ENCODE measurements around the gene HOTAIR.

Gene HOTAIR

GRCh38 chr12:53963005-53963404, 11.7 kb downstream of the HOTAIR start:
- no peak for DNase-seq (ENCODE audit: low read depth in 2 of 2, low spot score in 1 of 2)

GRCh38 chr12:53961025-53961761, 13.6 kb downstream of the HOTAIR start:
- no peak for DNase-seq (ENCODE audit: low read depth in 2 of 2, low spot score in 1 of 2)

DNA sequence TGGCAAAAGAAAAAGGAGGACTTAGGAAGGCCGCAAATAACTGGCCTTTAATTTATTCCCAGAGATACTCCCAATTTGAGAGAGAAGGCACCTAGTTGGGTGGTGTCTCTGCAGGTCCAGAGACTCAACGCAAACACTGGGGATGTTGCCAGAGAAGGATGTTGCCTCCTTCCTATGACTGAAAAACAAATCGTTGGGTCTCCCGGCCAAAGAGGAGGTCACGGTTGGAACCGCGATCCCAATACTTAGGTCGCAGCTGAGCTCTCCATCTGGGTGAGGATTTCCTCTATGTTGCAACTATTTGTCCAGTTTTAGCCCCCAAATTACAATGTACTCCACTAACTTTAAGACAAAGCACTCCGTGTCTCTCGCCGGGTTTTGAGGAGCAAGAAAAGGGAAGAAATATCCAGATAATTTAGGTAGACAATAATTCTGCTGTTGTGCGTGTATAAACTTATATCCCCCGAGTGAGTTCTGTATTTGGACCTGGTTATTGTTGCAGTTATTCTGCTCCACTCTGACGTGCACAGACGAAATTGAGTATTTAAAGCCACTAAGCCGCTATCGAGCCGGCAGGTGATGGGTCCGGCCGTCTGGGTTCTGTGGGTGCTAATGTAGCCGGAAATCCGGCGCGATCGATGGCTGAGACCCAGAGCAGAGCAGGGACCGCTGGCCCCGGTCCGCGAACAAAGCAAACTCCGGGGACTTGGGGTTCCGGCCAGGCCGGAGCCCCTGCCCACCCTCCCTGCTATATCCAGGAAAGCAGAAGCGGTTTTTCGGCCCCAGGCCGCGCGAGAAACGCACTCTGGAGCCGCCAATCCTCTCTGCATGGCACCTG, 14.3 kb downstream of the HOTAIR start:
- DNase-seq (ENCODE audit: low read depth in 2 of 2, low spot score in 1 of 2), result no peak

DNA sequence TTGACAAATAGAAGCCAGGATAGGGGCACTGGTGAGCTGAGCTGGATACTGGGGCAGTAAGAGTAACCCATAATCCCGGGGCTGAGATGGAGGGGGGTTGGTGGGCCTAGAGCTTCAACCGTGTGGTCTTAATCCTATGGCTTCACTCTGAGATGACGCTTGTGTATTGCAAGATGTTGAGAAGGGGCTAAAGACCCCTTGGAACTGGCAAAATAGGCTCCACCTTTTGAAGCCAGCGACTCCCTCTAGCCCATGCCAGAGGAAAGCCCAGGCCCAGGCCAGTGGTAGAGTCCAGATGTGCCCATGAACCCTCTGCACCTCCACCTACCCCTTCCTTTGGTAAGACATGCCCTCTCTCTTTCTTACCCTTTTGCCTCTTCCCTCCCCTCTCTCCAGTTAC, 15.4 kb downstream of the HOTAIR start:
- no peak for DNase-seq (ENCODE audit: low read depth in 2 of 2, low spot score in 1 of 2)

GRCh38 chr12:53958128-53958527, 16.6 kb downstream of the HOTAIR start:
- DNase-seq (ENCODE audit: low read depth in 2 of 2, low spot score in 1 of 2), result no peak

- no peak for DNase-seq (ENCODE audit: low read depth in 2 of 2, low spot score in 1 of 2)
Observed at GRCh38 chr12:53956914-53957536, 17.7 kb downstream of the HOTAIR start.

DNA sequence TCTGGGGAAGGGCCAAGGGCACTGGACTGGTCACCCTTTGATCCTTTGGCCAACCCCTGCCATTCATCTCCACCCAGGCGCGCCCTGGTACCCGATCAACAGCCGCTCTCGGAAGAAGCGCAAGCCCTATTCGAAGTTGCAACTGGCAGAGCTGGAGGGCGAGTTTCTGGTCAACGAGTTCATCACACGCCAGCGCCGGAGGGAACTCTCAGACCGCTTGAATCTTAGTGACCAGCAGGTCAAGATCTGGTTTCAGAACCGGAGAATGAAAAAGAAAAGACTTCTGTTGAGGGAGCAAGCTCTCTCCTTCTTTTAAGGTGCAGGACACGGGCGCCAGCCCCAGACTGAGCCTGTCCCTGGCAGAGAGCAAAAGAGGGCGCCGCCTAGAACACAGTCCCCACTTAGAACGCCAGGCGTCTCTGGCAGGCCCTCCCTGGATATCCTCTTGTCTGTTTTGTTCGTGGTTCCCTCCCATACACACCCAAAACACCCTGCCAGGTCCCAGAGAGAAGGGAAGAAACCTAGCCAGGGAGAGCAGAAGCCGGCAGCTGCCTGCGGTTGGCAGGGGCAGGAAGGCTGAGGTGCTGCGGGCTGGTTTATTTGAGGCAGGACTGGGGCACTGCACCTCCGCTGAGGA, 18.4 kb downstream of the HOTAIR start:
- no peak for DNase-seq (ENCODE audit: low read depth in 2 of 2, low spot score in 1 of 2)

- no peak for DNase-seq (ENCODE audit: low read depth in 2 of 2, low spot score in 1 of 2)
Observed at GRCh38 chr12:53955776-53956250, 18.9 kb downstream of the HOTAIR start.

GRCh38 chr12:53955036-53955775, 19.5 kb downstream of the HOTAIR start:
- DNase-seq (ENCODE audit: low read depth in 2 of 2, low spot score in 1 of 2), result no peak

GRCh38 chr12:53954694-53955035, 20.1 kb downstream of the HOTAIR start, which contains the start of gene HOXC12:
Gene HOXC12 (plus strand): TSS chr12:53954903. CDS start chr12:53954930, 27 bp downstream.
- DNase-seq (ENCODE audit: low read depth in 2 of 2, low spot score in 1 of 2), result no peak

DNA sequence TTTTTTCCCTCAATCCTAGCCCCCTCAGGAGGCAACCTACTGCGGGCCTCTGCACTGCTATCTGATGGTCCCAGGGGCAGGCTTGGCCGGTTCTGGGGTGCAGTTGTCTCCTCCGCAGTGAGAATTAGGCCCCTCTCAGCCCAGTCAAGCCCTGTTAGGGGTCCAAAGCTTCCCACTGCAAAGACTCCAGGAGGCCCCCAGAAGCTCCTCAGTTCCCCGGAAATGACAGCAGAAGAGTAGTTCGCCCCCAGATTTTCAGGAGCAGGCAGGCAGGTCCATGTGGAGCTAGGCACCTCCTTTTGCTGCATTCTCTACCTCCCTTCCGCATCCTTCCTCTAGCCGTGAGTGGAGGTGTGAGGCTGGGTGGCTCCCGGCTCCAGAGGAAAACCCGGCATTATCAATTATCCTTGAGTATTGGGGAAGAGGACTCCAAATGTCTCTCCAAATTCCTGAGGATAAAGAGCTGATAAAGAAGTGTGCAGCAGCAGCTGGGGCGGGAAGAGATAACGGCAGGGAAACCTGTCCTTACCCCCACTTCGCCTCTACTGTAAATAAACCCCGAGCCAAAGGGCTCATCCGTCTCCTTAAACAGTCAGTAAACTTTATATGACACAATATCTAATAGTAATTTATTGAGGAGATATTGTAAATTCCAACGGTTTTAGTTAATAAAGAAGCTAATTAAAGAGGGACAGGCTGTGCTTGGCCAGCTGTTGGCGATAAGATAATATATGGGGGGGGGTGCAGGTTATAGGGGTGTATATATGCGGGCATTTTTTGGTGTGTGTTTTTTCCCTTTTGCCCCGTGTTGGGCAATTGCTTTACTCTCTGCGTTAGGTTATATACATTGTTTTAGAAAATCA, 20.7 kb downstream of the HOTAIR start:
- no peak for DNase-seq (ENCODE audit: low read depth in 2 of 2, low spot score in 1 of 2)

DNA sequence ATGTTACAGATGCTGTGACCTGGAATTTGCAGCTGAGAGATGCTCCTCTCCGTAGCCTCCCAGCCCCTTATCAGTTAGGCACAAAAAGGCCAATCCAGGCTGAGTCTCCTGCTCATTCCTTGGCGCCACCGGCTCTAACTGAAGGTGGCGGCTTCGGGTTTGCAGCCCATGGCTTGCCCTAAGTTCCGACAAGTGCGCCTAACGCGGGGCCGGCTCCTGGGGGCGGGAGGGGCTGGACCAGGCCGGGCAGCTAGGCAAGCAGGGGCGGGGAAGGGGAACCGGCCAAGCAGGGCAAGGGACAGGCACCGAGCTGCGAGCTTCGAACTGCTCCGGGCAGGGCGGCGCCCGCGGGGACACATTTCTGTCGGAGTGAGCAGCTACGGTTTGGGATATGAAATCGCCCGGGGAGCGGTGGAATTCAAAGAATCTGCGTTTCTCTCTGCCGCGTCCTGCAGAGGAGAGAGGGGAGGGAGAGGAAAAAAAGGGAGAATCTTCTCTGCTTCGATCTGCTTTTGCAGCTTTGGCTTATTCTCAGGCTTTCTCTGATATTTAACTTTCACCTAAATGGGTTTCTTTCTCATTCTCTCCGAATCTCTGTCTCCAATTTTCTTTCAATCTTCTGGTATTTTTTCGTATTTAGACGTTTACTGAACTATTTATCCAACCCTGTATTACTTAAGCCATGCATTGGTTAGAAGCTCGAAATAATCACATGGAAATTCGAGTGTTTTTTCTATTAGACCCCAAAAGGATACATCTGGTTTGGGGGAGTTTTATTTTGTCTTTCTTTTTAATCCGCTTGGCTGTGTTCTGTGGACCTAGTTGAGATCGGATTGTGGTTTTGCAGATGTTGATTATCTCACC, 21.7 kb downstream of the HOTAIR start:
- DNase-seq (ENCODE audit: low read depth in 2 of 2, low spot score in 1 of 2), result no peak

DNA sequence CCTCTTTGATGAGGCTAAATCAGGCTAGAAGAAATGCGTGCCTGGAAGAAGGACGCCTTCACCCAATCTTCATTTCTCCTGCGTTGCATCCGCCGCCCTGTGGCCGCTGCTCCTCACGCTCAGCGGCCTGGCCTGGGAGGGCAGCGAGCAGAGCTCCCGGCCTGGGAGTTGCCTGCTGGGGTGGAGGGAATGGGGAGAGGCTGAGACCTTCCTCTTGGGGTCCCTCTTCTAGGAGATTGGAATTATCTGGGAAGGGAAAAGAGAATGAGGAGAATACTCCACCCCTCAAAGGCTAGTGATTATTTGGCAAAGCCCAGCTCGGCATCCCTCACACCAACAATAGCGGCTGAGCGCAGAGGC, 22.4 kb downstream of the HOTAIR start:
- DNase-seq (ENCODE audit: low read depth in 2 of 2, low spot score in 1 of 2), result no peak

DNA sequence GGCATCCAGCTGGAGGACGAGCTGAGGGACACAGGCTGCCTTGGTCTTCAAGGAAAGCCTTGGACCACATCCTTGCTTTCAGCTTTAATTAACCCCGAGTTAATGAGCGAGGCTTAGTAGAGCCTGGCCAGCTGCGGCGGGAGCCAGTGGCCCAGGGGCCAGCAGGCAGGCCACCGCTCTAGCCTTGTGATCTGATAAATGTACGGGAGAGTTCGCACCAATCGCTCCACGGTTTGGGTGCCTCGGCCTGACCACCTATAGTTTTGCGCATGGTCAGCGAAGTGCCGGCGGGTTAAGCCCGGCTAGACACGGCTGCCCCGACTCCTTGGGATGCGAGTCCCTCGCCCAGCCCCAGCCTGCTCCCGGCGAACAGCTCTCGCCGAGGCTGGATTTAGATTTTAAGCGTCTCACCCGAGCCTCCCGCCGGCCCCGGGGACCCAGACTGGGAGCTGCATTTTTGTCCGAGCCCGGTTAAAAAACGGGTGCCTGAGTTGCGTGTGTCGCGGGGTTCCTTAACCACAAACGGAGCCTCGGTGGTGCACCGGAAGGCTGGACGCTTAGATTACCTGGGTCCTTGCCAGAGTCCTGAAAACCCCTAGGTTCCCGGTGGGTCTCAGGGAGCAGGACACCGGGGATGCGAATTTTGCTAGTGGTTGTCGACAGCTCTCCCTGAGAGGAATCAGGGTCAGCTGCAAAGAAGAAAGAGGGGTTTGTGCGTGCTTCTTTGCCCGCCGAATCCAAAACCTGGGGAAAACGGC, 23.0 kb downstream of the HOTAIR start:
- DNase-seq (ENCODE audit: low read depth in 2 of 2, low spot score in 1 of 2), result no peak

GRCh38 chr12:53950789-53951576, 23.8 kb downstream of the HOTAIR start:
- no peak for DNase-seq (ENCODE audit: low read depth in 2 of 2, low spot score in 1 of 2)

DNA sequence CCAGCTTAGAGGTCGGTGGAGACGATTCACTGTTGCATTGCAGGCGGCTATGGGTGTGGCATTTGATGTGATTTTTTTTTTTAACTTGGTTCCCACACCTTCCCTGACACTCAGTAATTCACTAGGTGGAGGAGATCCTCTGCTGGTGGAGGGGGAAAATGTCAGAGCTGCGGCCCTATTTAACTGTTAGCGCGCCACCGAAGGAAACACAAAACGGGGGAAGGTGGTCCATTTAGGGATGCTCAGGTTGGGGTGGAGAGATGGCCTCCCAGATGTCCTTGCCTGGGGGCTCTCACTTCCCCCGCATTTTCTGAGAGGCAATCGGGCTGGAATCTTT, 24.3 kb downstream of the HOTAIR start:
- no peak for DNase-seq (ENCODE audit: low read depth in 2 of 2, low spot score in 1 of 2)

- no peak for DNase-seq (ENCODE audit: low read depth in 2 of 2, low spot score in 1 of 2)
Observed at GRCh38 chr12:53949631-53950436, 24.9 kb downstream of the HOTAIR start.
